Nephron (organoid): ENCODE results near the gene ASCC1.

Source experiments
- H3K27ac Mint-ChIP-seq, 3 experiments: 2 replicates each; pipeline ENCODE4 v1.8.0; 2020; ENCODE audit warnings: mixed read lengths in 3 of 3, mild to moderate bottlenecking in 2 of 3, moderate library complexity in 1 of 3
- H3K27me3 Mint-ChIP-seq: 2 replicates; pipeline ENCODE4 v1.8.0; 2021; ENCODE audit warnings: low read depth, mild to moderate bottlenecking, moderate library complexity, mixed read lengths
- H3K36me3 Mint-ChIP-seq: 2 replicates; pipeline ENCODE4 v1.8.0; 2020; ENCODE audit warnings: low read depth, mixed read lengths
- H3K4me1 Mint-ChIP-seq: 2 replicates; pipeline ENCODE4 v1.8.0; 2020; ENCODE audit warnings: mixed read lengths
- H3K4me3 Mint-ChIP-seq, 3 experiments: 2 replicates each; pipeline ENCODE4 v1.8.0; 2020; ENCODE audit warnings: mild to moderate bottlenecking in 3 of 3, mixed read lengths in 3 of 3, moderate library complexity in 2 of 3
- H3K9me3 Mint-ChIP-seq: 2 replicates; pipeline ENCODE4 v1.8.0; 2020; ENCODE audit warnings: mixed read lengths
- TF ChIP-seq, protein P1 (sequence below), 3 experiments: fragments of 200-600 bp; sonication (generic); IDR thresholded peaks; one replicate each; pipeline ENCODE4 v1.5.0; 2021; ENCODE audit warnings: antibody characterized with exemption in 3 of 3; ENCODE audit not compliant: unreplicated experiment in 3 of 3

The ASCC1 gene

DNA sequence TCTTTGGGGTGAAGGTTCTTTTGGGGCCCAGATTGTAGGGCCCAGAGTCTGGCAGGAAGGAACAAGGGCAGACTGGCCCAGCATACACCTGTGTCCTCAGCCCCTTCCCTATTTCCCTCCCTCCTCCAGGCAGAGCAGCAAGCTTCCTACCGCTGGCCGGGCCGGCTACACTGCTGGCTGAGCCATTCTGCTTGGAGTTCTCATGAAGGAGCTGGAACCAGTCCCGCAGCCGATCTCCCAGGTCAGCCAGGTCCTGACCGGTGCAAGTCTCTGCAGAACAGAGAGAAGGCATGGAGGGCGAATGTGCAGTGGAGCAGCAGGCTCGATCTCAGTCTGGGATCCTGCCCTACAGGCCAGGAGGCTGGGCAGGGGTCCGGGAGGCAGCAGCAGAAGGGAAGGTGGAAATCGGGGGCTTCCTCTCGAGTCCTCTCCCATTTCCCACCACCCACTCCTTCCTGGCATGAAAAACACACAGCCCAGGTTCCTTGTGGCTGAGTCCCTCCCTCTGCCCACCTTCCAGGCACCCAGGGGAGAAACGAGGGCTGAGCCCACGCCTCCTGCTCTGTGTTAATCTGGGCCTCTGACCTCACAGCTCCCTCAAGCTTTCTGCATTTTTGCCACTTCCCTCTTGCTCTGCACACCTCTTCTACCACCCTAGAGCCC, 148.5 kb downstream of the ASCC1 start:
- Mint-ChIP-seq H3K4me1 (peaks cover 43% of the 10 kb centered on the region), H3K27me3 (peaks cover 16% of the 10 kb centered on the region)

DNA sequence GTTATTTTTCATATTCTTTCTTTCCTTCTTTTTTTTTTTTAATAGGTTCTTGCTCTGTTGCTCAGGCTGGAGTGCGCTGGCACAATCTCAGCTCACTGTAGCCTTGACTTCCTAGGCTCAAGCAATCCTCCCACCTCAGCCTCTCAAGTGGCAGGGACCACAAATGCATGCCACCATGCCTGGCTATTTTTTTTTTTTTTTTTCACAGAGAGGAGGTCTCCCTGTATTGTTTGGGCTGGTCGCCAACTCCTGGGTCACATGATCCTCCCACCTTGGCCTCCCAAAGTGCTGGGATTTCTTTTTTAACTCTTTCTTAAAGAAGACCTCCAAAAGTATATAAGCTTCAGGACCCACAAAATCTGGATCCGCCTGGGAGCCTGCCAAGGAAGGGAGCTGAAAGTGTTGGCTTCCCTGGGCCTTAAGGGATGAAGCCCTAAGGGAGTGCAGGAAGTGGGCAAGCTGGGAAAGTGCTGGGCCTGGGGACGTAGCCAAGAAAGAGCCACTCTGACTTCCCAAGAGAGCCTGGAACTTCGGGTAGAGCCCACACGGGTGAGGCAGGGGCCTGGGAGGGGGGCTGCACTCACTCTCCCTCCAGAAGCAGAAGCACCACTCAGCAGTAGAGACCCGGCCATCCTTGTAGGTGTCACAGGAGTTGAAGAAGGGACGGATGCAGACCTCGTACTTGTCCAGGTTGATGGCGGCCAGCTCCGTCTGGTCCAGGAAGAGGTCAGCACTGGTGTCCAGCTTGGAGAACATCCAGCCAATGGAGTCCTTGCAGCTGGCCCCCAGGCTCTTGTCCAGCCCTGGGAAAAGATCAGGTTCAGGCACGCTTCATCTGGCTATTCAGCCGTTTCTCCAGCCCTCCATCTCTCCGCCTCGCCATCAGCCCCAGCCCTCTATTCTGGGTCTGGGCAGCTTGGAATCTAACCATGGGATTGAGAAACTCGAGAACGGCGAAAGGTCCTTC, 149.5 kb downstream of the ASCC1 start:
- H3K4me1 Mint-ChIP-seq = peaks cover 43% of the 10 kb centered on the region
- TF ChIP-seq, protein P1, sequence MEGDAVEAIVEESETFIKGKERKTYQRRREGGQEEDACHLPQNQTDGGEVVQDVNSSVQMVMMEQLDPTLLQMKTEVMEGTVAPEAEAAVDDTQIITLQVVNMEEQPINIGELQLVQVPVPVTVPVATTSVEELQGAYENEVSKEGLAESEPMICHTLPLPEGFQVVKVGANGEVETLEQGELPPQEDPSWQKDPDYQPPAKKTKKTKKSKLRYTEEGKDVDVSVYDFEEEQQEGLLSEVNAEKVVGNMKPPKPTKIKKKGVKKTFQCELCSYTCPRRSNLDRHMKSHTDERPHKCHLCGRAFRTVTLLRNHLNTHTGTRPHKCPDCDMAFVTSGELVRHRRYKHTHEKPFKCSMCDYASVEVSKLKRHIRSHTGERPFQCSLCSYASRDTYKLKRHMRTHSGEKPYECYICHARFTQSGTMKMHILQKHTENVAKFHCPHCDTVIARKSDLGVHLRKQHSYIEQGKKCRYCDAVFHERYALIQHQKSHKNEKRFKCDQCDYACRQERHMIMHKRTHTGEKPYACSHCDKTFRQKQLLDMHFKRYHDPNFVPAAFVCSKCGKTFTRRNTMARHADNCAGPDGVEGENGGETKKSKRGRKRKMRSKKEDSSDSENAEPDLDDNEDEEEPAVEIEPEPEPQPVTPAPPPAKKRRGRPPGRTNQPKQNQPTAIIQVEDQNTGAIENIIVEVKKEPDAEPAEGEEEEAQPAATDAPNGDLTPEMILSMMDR (IDR thresholded peaks at IDR 0.05; ENCODE audit: unreplicated experiment in 3 of 3) = no peak
- peak overlapping the region in 1 of 3 experiments; percentile 34 for H3K4me3 Mint-ChIP-seq
- H3K27me3 Mint-ChIP-seq = peaks cover 21% of the 10 kb centered on the region
- no peaks in the 10 kb centered on the region for H3K9me3 Mint-ChIP-seq
- H3K36me3 Mint-ChIP-seq = peaks cover 3% of the 10 kb centered on the region
- H3K27ac Mint-ChIP-seq = peak overlapping the region in 2 of 3 experiments; percentile 51 to 70

More for the DNA sequence above, 148.5 kb downstream of the ASCC1 start:
- H3K4me3 Mint-ChIP-seq = no peak overlapping the region
- H3K27ac Mint-ChIP-seq = peak overlapping the region in 1 of 3 experiments; percentile 38
- H3K9me3 Mint-ChIP-seq = no peaks in the 10 kb centered on the region
- TF ChIP-seq, protein P1 (IDR thresholded peaks at IDR 0.05; ENCODE audit: unreplicated experiment in 3 of 3) = no peak
- peaks cover 4% of the 10 kb centered on the region for H3K36me3 Mint-ChIP-seq

DNA sequence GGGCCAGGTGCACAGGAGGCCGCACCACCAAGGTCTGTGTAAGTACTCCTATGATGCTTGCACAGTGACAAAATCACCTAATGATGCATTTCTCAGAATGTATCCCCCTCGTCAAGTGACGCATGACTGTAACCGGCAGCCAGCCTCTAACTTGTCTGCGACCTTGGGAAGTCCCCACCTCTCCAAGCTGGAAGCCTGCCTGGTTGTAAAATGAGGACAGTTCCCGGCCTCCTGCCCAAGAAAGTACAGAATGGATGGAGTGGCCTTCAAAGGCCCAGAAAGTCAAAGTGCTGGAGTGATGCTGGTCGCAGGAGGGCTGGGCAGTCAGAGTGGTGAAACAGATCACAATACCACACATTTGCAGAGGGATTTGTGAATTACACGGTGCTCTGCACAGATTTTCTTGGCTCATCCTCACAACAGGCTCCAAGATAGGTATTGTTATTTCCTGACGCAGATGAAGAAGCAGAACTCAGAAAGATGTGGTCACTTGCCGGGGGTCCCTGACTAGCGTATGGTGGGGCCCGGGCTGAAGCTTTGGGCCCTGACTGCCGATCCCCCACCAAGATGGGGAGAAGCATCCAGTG, 150.5 kb downstream of the ASCC1 start:
- TF ChIP-seq, protein P1 (IDR thresholded peaks at IDR 0.05; ENCODE audit: unreplicated experiment in 3 of 3) = no peak
- H3K27ac Mint-ChIP-seq = peak overlapping the region in 2 of 3 experiments; percentile 17 to 37
- H3K4me3 Mint-ChIP-seq = peak overlapping the region in 1 of 3 experiments; percentile 48
- peaks cover 21% of the 10 kb centered on the region for H3K27me3 Mint-ChIP-seq
- H3K9me3 Mint-ChIP-seq = no peaks in the 10 kb centered on the region
- H3K4me1 Mint-ChIP-seq = peaks cover 47% of the 10 kb centered on the region
- no peaks in the 10 kb centered on the region for H3K36me3 Mint-ChIP-seq

DNA sequence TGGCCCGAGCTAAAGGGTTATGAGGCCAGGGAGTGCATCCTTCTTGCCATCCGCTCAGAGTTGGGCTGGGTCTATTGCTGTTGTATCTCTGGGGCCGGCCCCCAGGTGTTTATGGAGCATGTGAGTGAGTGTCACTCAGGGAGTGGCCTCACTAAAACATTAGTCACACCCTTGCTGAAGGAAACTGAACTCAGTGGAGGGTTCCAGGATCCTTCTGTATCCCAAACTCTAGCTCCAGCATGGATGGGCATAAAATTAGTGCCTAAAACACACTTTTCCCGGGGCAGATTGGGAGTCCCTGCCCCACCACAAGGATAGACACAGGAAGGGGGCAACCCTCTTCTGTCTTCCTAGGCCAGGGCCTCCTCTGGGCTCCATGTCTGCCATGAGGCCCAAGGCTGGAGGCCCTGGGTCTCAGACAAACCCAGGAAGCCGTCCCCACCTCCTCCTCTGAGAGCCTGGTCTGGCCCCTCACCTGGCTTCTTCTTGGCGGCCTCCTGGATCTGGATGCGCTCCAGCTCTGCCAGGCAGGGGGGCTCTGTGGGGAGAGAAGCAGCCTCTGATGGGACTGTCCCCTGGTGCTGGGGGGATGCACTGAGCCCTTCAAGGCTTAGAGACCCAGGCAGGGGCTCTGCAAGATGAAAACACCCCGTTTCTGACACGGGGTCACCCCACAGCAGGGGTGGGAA, 152.2 kb downstream of the ASCC1 start:
- Mint-ChIP-seq H3K9me3 (no peaks in the 10 kb centered on the region), H3K4me3 (no peak overlapping the region), H3K4me1 (peaks cover 40% of the 10 kb centered on the region), H3K27me3 (peaks cover 35% of the 10 kb centered on the region), H3K36me3 (no peaks in the 10 kb centered on the region), H3K27ac (peak overlapping the region in 1 of 3 experiments; percentile 71)
- TF ChIP-seq, protein P1 (IDR thresholded peaks at IDR 0.05; ENCODE audit: unreplicated experiment in 3 of 3) = no peak

DNA sequence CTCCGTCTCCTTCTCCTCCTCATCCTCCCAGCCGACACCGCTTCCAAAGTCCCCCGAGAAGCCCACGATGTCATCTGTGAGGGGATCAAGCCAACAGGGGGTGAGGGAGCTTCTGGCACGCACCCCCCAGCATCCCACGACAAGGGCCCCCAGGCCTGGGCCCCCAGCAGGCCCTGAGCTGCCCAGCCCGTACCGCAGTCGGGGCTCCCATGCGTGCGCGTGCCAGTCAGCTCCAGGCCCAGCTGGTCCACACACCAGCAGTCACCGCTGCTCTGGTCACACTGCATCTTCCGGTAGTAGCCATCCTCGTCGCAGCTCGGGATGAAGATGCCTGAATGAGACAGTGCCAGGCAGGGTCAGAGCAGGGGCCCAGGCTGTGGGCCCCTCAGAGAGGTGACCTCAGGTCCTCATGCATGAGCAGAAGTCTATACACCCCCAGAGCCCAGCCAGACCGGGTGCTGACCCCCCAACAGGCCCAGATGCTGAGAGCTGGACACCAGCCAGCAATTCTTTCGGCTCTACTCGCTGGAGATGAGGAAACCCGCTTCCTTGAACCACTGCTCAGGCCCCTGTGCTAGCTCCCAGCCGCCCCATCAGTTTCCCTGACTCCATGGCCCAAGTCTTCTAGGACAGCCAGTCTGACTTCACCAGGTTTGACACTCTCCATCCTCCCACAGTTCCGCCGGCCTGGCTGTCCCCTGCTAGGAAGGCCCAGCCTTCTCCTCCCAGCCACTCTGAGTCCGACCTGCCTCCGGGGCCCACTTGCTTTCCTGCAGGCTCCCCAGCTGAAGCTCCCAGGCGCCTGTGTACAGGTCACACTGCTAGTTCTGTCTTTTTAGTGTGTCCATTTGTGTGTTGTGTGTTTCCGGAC, 153.0 kb downstream of the ASCC1 start:
- Mint-ChIP-seq H3K27ac (peak overlapping the region in 1 of 3 experiments; percentile 28), H3K9me3 (no peaks in the 10 kb centered on the region), H3K27me3 (peaks cover 34% of the 10 kb centered on the region), H3K4me1 (peaks cover 38% of the 10 kb centered on the region), H3K36me3 (no peaks in the 10 kb centered on the region), H3K4me3 (no peak overlapping the region)
- TF ChIP-seq, protein P1 (IDR thresholded peaks at IDR 0.05; ENCODE audit: unreplicated experiment in 3 of 3) = no peak
